ENCODE data around the gene CNPPD1. TPM values are rescaled to one million over a fixed set of nuclear protein-coding genes. Genes with fewer than 3 reads are reported as not detected.
A peak's percentile ranks its signal among the peaks of the same experiment; 100 is the strongest.

Gene CNPPD1
- total and polyA plus RNA-seq, 4 donors: 27.5 to 57.5 (median 45.8) TPM

DNA sequence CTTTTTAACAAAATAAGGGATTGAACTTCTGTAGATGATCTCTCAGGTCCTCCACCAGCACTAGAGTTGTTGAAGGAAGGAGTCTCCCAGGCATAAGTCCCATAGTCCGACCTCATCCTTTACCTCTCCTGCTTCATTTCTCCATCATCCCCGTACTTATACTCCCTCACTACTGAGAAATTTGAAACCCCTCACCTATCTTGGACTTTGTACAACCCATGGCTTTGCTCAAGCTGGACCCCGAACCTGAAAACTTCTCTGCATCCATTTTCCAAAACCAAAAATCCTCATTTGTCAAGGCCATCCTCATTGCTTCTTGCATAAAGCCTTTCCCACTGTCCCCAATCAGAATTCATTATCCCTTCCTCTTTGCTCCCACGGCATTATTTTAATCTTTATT is 15.6 kb downstream of the CNPPD1 start:
- WGBS (ENCODE audit: insufficient coverage): 63% methylated on average over 3 of the region's 4 CpGs
- H3K4me1 ChIP-seq (ENCODE audit: control insufficient read depth, insufficient read depth, low read length): peaks cover 10% of the 10 kb centered on the region
- no peak for DNase-seq (ENCODE audit: low read depth in 4 of 6, low spot score in 6 of 6)
- H3K4me3 ChIP-seq (ENCODE audit: low read depth, low read length): peak overlapping the region; percentile 89
- no peaks in the 10 kb centered on the region for H3K9me3 ChIP-seq (ENCODE audit: control insufficient read depth, insufficient read depth, low read length)
- H3K36me3 ChIP-seq (ENCODE audit: control insufficient read depth, insufficient read depth, low read length): no peaks in the 10 kb centered on the region
- H3K27ac ChIP-seq (ENCODE audit: low read depth, low read length): peak overlapping the region; percentile 98
- H3K27me3 ChIP-seq (ENCODE audit: control insufficient read depth, insufficient read depth, low read length): no peaks in the 10 kb centered on the region

DNA sequence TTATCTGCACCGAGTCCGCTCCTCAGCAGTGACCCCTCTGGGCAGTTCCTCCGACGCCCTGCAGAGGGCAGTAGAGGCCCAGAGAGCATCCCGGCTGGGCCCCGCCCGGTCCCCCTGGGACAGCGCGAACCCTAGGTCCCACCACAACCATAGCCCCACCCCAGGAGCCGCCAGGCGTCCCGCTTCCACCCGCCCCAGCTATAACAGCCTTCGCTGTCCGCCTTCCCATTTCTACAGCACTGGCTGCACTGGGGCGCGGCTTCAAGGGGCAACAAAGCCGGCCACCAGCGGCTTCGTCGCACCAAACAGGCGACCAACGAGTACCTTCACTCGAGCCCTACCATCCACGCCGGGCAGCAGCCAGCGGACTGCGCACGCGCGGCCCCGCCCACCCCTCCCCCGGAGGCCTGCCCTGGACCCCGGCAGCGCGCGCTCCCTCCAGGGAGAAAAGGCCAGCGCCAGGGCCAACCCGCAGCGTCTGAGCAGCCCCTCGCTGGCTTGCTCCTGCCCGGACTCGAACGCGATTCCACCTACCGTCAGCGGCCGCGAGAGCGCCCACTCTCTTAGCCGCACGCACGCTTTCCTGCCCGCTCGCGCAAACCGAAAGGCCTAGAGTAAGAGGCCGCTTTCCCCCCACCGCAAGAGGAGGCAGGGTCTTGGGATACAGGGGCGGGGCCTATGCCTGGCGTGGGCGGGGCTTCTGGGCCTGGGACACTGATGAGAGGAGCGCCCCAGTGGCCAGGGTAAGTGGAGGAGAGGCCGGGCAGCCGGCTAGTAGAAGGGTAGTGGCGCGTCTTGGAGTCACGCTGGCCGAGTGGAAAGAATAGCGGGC is 16.3 kb downstream of the CNPPD1 start, which contains the start of gene NHEJ1:
NHEJ1 (minus strand) TSS at position 630 of the 832 bp plus-strand sequence. CDS start 2,453 bp downstream, outside the sequence.
- H3K4me3 ChIP-seq (ENCODE audit: low read depth, low read length): peak within 1 kb of the TSS; percentile 89
- H3K9me3 ChIP-seq (ENCODE audit: control insufficient read depth, insufficient read depth, low read length): no peaks in the 10 kb centered on the region
- peak; percentile 78 to 98 (median 84) for DNase-seq (ENCODE audit: low read depth in 4 of 6, low spot score in 6 of 6)
- H3K36me3 ChIP-seq (ENCODE audit: control insufficient read depth, insufficient read depth, low read length): peaks cover 2% of the 10 kb centered on the region
- H3K27ac ChIP-seq (ENCODE audit: low read depth, low read length): peak within 1 kb of the TSS; percentile 98
- no peaks in the 10 kb centered on the region for H3K27me3 ChIP-seq (ENCODE audit: control insufficient read depth, insufficient read depth, low read length)
- 0% methylated on average over 63 of the region's 70 CpGs for WGBS (ENCODE audit: insufficient coverage)
- H3K4me1 ChIP-seq (ENCODE audit: control insufficient read depth, insufficient read depth, low read length): peaks cover 10% of the 10 kb centered on the region

DNA sequence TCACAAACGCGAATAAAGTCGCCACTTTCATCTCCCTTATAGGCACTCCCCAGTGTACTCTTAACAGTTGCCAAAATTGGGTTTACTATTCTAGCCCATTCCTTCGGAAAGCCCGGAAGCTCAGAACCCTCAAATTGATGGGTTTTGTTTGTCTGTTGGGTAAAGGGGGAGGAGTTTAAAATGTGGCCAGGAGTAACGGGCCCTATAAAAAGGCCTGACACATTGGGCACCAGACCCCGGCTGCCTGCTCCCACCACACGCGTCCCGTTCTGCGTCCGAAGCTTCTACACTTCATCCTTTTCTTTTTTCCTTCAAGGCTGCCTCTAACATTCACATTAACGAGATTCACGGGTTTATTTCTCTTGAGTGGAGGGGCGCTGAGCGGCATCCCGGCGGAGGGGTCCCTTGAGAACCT is 16.9 kb downstream of the CNPPD1 start:
- WGBS (ENCODE audit: insufficient coverage): 1% methylated on average over 12 of the region's 18 CpGs
- peak overlapping the region; percentile 98 for H3K27ac ChIP-seq (ENCODE audit: low read depth, low read length)
- peak overlapping the region; percentile 89 for H3K4me3 ChIP-seq (ENCODE audit: low read depth, low read length)
- peaks cover 2% of the 10 kb centered on the region for H3K36me3 ChIP-seq (ENCODE audit: control insufficient read depth, insufficient read depth, low read length)
- H3K9me3 ChIP-seq (ENCODE audit: control insufficient read depth, insufficient read depth, low read length): no peaks in the 10 kb centered on the region
- no peaks in the 10 kb centered on the region for H3K27me3 ChIP-seq (ENCODE audit: control insufficient read depth, insufficient read depth, low read length)
- no peak for DNase-seq (ENCODE audit: low read depth in 4 of 6, low spot score in 6 of 6)
- H3K4me1 ChIP-seq (ENCODE audit: control insufficient read depth, insufficient read depth, low read length): peaks cover 10% of the 10 kb centered on the region

DNA sequence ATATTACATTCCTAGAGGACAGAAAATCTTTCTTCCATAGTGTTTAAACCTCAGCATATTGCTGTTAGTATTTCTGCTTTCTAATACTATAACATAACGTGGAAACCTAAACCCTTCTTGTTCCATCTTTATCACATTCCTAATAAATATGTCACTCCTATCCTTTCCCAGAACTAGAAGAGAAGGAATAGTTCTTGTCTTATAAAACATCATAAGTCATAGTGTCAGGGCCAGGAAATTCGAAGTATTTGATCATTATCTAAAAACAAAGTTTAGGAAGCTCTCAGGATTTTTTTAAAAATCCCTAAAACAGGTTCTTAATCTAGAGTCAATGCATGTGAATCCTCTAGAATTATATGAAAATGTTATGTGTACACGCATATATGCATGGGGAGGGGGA is 18.1 kb downstream of the CNPPD1 start:
- H3K27ac ChIP-seq (ENCODE audit: low read depth, low read length): no peak overlapping the region
- no peaks in the 10 kb centered on the region for H3K9me3 ChIP-seq (ENCODE audit: control insufficient read depth, insufficient read depth, low read length)
- peaks cover 3% of the 10 kb centered on the region for H3K36me3 ChIP-seq (ENCODE audit: control insufficient read depth, insufficient read depth, low read length)
- DNase-seq (ENCODE audit: low read depth in 4 of 6, low spot score in 6 of 6): no peak
- no CpG with 5 or more reads among the region's 3 CpGs for WGBS (ENCODE audit: insufficient coverage)
- no peaks in the 10 kb centered on the region for H3K27me3 ChIP-seq (ENCODE audit: control insufficient read depth, insufficient read depth, low read length)
- peaks cover 10% of the 10 kb centered on the region for H3K4me1 ChIP-seq (ENCODE audit: control insufficient read depth, insufficient read depth, low read length)
- H3K4me3 ChIP-seq (ENCODE audit: low read depth, low read length): no peak overlapping the region

DNA sequence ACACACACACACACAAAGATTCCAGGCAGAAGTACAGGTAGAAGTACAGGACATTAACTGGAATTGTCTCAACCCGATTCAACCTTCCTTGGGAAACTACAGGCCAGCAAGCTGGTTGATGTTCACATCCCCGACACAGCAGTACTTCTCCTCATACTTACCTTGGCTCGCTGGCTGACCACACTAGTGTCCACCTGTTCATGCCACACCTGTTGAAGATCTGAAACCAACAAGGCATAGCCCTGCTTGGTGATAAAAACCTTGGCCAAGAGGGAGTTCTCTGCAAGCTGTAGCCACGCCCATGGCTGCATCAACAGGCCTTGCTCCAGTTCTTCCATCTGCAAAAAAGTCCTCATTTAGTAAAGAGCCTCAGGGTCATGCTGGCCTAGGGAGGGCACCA is 18.7 kb downstream of the CNPPD1 start:
- no peaks in the 10 kb centered on the region for H3K9me3 ChIP-seq (ENCODE audit: control insufficient read depth, insufficient read depth, low read length)
- WGBS (ENCODE audit: insufficient coverage): 93% methylated on average over 4 of the region's 4 CpGs
- H3K27me3 ChIP-seq (ENCODE audit: control insufficient read depth, insufficient read depth, low read length): no peaks in the 10 kb centered on the region
- H3K4me3 ChIP-seq (ENCODE audit: low read depth, low read length): no peak overlapping the region
- H3K36me3 ChIP-seq (ENCODE audit: control insufficient read depth, insufficient read depth, low read length): peaks cover 6% of the 10 kb centered on the region
- no peak overlapping the region for H3K27ac ChIP-seq (ENCODE audit: low read depth, low read length)
- peaks cover 10% of the 10 kb centered on the region for H3K4me1 ChIP-seq (ENCODE audit: control insufficient read depth, insufficient read depth, low read length)
- no peak for DNase-seq (ENCODE audit: low read depth in 4 of 6, low spot score in 6 of 6)

DNA sequence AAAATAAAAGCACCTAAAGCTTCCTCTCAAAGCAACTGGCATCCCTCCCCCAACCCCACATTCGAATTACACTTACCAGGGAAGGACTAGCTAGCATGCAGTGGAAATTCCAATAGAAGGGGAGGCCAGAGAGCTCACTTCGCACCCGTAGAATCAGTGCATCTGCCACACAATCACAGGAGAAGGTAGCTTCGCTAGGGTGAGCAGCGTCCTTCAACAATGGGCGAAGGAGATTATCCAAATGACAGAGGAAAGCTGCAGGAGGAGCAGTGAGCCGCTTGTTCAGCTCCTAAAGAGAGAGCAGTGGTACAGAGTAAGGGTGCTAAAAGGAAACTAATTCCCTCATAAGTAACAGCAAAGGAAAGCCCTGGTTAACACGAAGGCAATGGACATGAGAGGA is 19.3 kb downstream of the CNPPD1 start:
- 98% methylated on average over 5 of the region's 8 CpGs for WGBS (ENCODE audit: insufficient coverage)

DNA sequence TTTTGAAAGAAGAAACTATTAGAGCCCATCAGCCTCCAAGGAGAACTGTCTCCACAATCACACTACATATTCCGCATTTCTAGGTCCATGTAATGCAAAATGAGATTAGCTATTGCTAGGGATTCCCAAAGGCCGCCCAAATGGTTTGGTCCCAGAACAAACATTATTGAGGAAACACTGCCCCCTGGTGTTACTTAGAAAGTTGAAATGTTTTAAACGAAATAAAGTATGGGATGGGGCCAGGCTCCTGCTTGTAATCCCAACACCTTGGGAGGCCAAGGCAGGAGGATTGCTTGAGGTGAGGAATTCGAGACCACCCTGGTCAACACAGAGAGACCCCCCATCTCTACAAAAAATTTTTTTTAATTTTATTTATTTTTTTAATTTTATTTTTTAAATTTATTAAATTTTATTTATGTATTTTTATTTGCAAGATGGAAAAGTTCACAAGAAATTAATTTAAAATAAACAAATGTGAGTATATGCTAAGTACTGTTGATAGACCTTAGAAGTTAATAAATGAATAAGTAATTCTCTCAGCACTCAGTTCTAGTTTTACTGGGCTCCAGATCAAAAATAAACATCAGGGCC is 21.6 kb downstream of the CNPPD1 start:
- Histone ChIP-seq H3K4me3 (ENCODE audit: low read depth, low read length) (no peak overlapping the region), H3K9me3 (ENCODE audit: control insufficient read depth, insufficient read depth, low read length) (no peaks in the 10 kb centered on the region), H3K27ac (ENCODE audit: low read depth, low read length) (no peak overlapping the region), H3K27me3 (ENCODE audit: control insufficient read depth, insufficient read depth, low read length) (no peaks in the 10 kb centered on the region), H3K4me1 (ENCODE audit: control insufficient read depth, insufficient read depth, low read length) (peaks cover 4% of the 10 kb centered on the region), H3K36me3 (ENCODE audit: control insufficient read depth, insufficient read depth, low read length) (peaks cover 6% of the 10 kb centered on the region)
- DNase-seq (ENCODE audit: low read depth in 4 of 6, low spot score in 6 of 6): peak; percentile 43 to 96 (median 78)
- 0% methylated on average over 1 of the region's 4 CpGs for WGBS (ENCODE audit: insufficient coverage)

More for the DNA sequence above, 19.3 kb downstream of the CNPPD1 start:
- no peaks in the 10 kb centered on the region for H3K9me3 ChIP-seq (ENCODE audit: control insufficient read depth, insufficient read depth, low read length)
- peaks cover 10% of the 10 kb centered on the region for H3K4me1 ChIP-seq (ENCODE audit: control insufficient read depth, insufficient read depth, low read length)
- no peak for DNase-seq (ENCODE audit: low read depth in 4 of 6, low spot score in 6 of 6)
- peaks cover 6% of the 10 kb centered on the region for H3K36me3 ChIP-seq (ENCODE audit: control insufficient read depth, insufficient read depth, low read length)
- H3K27me3 ChIP-seq (ENCODE audit: control insufficient read depth, insufficient read depth, low read length): no peaks in the 10 kb centered on the region
- H3K27ac ChIP-seq (ENCODE audit: low read depth, low read length): no peak overlapping the region
- H3K4me3 ChIP-seq (ENCODE audit: low read depth, low read length): no peak overlapping the region

DNA sequence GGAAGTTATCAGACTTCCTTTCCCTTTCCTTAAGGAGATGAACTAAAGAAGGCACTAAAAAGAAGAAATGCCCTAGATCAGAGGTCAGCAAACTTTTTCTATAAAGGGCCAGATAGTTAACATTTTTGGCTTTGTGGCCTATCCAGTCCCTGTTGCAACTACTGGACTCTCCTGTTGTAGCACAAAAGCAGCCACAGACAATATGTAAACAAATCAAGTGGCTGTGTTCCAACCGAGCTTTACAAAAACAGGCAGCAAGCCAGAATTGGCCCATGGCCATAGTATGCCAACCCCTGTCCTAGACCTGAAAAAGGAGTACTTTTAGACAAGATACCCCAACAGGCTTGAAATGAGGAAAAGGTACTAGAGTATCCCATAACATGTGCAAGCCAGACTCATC is 27.1 kb downstream of the CNPPD1 start:
- peak in 2 of 6 donors; percentile 20 to 38 for DNase-seq (ENCODE audit: low read depth in 4 of 6, low spot score in 6 of 6)
- no peaks in the 10 kb centered on the region for H3K27me3 ChIP-seq (ENCODE audit: control insufficient read depth, insufficient read depth, low read length)
- peaks cover 10% of the 10 kb centered on the region for H3K36me3 ChIP-seq (ENCODE audit: control insufficient read depth, insufficient read depth, low read length)
- WGBS (ENCODE audit: insufficient coverage): 14% methylated on average over 1 of the region's 1 CpG
- no peaks in the 10 kb centered on the region for H3K9me3 ChIP-seq (ENCODE audit: control insufficient read depth, insufficient read depth, low read length)
- H3K4me1 ChIP-seq (ENCODE audit: control insufficient read depth, insufficient read depth, low read length): peaks cover 5% of the 10 kb centered on the region
- no peak overlapping the region for H3K27ac ChIP-seq (ENCODE audit: low read depth, low read length)
- H3K4me3 ChIP-seq (ENCODE audit: low read depth, low read length): no peak overlapping the region

DNA sequence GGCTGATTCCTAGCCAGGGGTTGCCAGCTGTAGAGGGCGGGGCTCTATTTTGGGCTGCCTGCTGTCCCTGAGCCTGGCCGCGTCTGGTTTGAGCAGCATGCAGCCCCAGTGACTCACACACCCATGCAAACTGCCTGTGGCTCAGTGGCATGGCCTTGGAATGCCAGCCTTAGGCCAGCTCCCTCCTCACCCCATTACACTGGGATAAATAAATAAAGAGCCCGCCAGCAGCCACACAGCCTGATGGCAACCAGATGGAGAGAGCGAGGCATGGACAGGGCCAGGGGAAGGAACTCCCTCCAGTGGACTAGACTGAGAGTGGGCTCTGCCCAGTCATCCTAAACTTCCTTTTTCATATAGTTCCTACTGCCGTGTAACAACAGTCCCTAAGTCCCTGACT is 34.4 kb downstream of the CNPPD1 start:
- WGBS (ENCODE audit: insufficient coverage): 83% methylated on average over 5 of the region's 6 CpGs
- no peaks in the 10 kb centered on the region for H3K9me3 ChIP-seq (ENCODE audit: control insufficient read depth, insufficient read depth, low read length)
- no peaks in the 10 kb centered on the region for H3K4me1 ChIP-seq (ENCODE audit: control insufficient read depth, insufficient read depth, low read length)
- no peak overlapping the region for H3K27ac ChIP-seq (ENCODE audit: low read depth, low read length)
- H3K4me3 ChIP-seq (ENCODE audit: low read depth, low read length): no peak overlapping the region
- DNase-seq (ENCODE audit: low read depth in 4 of 6, low spot score in 6 of 6): no peak
- H3K27me3 ChIP-seq (ENCODE audit: control insufficient read depth, insufficient read depth, low read length): no peaks in the 10 kb centered on the region
- H3K36me3 ChIP-seq (ENCODE audit: control insufficient read depth, insufficient read depth, low read length): peaks cover 12% of the 10 kb centered on the region

Data from spinal cord (tissue), 10 donors.